Ureter (tissue), 1 donor: Measurements from ENCODE around the gene RYR2. TPM values are rescaled to one million over a fixed set of nuclear protein-coding genes. Genes with fewer than 3 reads are reported as not detected.

Experiments used
- DNase-seq: peaks from one replicate; pipeline ENCODE4 v3.0.0-alpha.2; 2020; ENCODE audit warnings: low spot score
- total RNA-seq: library from RNA; stranded (reverse); gene quantifications from one replicate; pipeline ENCODE4 v1.2.4, GENCODE V29; 2023
- donor health status: DM: yes; HTN: yes; CAD: no.

The RYR2 gene
- total RNA-seq, 1 donor from 2014 or later: 5.5 TPM

DNA sequence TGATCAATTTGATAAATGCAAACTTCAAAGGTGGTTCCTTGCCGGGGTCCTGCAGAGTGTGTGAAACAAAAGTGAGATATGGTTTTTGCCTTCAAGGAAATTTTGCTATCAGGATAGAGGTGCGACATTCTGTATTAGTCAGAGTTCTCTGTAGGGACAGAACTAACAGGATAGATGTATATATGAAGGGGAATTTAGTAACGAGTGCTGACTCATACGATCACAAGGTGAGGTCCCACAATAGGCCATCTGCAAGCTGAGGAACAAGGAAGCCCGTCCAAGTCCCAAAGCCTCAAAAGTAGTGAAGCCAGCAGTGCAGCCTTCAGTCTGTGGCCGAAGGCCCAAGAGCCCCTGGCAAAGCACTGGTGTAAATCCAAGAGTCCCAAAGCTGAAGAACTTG, 157.0 kb downstream of the RYR2 start:
- DNase-seq: no peak

DNA sequence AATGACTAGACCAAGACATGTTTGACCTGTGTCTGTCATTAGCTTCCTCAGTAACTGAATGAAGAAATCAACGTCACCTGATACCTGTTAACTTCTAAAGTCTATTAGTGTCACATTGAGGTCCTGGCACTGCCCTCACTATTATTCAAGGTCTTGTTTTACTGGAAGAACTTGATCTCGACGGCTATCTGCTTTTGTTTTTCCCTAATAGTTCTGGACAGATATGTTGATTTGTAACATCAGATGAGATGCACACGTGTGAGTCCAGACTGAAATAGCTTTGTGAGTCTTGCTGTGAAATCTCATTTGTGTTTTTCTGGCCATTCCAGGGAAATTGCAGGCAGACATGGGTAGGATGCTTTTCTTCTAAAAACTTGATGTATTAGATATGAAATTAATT, 159.2 kb downstream of the RYR2 start:
- no peak for DNase-seq

DNA sequence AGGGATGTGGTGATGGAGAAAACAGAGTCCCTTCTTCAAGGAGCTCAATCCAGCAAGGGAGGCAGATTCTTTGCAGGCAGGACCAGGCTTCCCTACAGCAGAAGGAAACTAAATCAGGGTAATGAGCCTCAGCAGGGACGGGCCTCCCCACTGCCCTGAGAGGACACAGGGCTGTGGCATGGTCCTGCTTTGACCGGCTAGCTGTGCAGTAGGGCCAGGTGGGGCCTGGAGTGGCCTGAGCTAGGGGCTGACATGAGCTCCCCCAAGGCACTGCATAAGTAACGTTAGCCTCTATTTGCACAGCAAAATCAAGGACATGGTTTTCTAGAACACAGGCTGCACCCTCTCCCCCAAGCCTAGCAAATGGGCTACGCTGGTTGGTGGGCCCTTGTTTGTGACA, 162.9 kb downstream of the RYR2 start:
- no peak for DNase-seq

DNA sequence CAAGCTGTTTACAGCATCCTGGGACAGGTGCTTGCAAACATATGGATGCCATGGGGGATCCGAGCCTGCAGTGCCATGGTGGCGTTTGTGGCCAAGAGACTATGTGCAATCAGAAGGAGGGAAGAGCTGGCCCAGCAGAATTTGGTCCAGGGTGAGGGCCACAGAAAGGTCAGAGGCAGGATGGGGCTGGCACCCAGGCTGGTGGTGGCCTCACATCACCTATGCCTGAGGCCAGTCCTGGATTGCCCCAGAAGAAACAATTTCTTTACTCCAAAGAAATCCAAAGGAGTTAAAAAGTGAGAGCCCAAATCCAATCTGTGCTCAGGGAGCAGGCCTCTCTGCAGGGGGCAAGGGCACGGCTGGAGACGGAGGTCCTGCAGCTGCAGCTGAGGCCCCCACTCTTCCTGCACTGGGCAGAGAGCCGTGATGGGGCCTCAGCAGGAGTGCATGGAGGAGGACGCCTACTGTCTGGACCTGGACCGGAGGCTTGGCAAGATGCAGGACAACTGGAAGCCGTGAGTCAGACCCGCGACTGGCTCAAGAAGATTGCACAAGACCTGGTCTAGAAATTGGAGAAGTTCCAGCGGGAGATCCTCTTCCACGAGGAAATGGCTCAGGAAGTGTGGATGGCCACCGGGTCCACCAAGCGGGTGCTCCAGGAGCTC, 163.5 kb downstream of the RYR2 start:
- peak; percentile 56 for DNase-seq

DNA sequence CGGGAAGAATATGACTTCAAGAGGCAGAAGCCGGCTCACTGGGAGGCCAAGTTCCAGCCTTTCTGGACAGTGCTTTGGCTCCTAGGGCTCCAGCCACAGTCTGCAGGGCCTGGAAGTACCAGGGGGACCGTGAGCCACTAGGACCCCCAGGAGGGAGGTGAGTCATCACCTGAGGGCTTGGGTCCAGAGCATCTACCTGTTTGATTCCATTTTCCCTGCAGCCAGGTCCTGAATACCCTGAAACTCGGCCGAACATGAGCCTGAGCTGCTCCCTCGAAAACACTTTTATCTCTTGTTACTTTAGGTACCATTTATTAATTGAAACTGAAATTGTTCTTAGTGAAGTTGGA, 164.1 kb downstream of the RYR2 start:
- no peak for DNase-seq

DNA sequence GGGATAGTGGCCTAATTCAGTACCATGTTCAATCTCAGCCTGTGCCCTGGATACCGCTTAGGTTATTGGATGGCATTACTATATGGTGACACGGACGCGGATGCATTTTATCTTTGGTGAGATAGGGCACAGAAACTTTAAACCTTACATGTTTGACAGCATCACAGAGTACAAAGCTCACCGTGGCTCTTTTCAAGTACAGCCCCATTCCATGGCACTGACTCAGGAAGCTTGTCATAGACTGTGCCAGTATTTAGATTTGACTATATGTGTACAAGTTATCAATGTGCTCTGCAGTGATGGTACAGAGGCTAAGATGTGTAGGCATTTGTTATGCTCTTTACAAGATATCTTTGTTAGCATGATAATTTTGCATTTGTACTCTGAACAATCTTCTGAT, 169.0 kb downstream of the RYR2 start:
- DNase-seq: no peak

DNA sequence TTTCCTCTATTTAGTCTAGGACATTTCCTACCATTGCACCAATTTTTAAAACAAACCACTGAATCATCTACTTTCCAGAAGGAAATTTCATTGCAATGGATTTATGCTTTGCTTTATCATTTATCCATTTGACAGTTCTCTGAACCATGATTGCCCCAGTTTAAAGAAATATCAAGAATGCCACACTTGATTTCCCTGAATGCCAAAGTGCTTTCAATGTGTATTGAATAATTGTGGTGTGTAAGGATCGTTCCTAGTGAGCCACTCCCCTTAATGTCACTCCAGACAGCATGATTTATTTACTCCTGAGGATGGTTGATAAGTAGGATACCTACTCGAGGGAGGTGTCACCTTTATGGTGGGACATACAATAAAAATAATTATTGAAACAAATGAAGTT, 169.6 kb downstream of the RYR2 start:
- DNase-seq: no peak

DNA sequence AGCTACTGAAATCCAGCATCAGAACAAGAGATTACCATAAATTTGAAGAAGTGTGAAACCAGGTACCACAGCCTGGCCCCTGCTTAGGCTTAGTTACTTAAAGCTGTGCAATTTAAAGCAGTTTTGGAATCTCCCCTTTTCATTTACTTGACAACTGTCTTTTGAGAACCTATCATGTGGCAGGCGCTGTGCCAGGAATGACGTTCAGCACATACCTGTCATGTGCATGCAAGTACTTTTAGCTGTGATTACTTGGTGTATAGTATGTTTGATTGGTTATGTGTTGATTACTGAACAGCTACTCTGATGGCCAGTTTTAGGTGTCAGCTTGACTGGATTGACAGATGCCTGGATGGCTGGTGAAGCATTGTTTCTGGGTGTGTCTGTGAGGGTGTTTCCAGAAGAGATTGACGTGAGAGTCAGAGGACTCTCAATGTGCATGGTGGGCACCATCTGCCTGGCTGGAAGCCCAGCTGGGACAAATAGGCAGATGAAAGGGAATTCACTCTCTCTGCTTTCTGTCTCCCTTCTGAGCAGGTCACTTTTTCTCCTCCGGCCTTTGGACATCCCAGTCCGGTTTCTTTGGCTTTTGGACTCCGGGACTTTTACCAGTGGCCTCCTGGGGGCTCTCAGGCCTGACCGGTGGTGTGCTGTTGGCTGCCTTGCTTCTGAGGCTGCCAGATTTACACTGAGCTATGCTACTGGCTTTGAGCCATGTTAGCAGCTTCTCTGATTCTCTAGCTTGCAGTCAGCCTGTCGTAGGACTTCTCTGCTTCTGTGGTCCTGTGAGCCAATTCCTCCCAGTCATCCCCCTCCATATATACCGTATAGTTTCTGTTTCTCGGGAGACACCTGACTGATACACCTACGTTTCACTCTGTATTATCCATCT, 178.0 kb downstream of the RYR2 start:
- no peak for DNase-seq

DNA sequence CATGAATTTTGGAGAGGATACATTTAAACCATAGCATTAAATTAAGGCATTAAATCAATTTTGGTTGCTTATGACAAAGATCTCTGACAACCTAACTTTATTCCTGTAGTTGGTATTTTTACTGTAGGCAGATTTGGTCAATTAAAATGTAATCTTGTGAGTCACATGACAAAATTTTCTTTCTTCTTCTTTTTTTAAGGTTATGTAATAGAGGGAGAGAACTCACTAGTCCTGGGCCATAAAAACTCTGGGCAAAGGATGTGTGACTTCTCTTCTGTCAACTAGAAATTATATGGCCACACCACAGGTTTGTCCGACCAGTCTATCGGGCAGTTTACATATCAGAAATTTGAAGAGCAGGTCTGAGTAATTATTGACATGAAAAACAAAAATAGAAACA, 181.4 kb downstream of the RYR2 start:
- no peak for DNase-seq

DNA sequence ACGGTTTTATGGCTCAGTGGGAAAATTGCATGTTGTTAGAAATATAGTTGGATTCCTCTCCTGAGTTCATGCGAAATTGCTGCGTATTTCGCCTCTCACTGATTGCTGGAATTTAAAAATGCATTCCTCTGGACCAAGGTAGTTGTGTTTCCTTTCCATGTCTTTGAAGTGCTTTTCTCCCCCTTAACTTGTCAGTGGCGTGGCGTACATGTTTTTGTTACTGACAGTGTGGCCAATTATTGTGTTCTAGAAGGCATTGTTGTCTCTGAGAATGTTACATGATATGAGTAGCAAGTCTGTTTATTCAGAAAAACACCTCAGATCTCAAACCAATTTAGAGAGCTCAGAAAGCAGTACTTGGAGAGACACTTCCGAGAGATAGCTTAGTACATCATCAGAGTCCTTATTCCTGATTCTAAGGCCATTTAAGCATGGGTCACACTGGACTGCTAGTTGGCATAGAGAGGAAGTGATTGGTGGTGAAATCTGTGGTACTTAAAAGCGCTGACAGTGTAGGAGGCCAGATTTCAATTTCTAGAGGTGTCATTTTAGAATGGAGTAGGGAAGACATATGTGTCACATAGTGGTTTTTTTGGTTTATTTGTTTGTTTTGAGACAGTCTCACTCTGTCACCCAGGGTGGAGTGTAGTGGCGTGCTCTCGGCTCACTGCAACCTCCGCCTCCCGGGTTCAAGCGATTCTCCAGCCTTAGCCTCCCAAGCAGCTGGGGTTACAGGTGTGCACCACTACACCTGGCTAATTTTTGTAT, 184.4 kb downstream of the RYR2 start:
- DNase-seq: no peak

DNA sequence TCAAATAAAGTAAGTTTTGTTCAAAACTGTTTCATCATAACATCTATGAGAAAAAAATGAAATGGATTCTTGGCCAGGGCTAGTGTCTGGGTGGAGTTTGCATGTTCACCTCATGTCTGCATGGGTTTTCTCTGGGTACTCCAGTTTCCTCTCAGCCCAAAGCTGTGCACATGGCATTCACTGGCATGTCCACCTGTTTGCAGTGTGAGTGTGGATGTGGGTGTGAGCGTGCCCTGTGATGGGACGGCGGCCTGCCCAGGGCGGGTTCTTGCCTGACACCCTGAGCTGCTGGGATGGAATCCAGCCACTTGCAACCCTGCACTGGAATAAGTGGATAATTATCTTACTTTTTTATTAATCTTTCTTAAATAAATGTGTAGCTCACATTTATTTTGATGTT, 185.5 kb downstream of the RYR2 start:
- DNase-seq: no peak

DNA sequence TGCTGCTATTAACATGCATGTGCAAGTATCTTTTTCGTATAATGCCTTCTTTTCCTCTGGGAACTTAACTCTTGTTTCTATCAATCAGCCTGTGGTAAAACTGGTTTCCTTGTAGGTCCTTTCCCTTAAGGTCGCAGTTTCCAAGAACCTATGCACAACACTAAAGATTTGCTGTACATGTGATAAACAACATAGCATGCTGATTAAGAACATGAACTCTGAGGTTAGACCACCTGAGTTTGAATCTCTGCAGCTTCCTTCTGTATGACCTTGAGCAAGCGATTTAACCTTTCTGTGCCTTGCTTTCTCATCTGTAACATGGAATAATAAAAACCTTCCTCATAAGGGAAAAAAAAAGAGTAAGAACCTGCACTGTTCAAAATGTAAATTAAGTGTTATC, 186.4 kb downstream of the RYR2 start:
- DNase-seq: no peak

DNA sequence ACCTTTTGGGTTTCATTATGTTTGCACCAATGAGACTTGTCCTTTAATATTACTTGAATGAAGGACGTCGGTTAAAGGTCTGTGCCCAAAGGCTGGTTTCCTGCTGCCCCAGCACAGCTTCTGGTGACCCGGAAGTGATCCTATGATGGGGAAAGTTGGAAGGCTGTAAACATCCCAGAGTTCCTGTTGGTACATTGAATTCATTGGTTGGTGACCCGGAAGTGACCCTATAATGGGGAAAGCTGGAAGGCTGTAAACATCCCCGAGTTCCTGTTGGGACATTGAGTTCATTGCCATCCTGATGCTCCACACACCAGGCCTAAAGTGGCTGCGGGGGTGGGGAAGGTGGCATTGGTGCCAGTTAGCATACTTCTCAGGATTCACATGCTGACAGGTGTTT, 187.3 kb downstream of the RYR2 start:
- no peak for DNase-seq

DNA sequence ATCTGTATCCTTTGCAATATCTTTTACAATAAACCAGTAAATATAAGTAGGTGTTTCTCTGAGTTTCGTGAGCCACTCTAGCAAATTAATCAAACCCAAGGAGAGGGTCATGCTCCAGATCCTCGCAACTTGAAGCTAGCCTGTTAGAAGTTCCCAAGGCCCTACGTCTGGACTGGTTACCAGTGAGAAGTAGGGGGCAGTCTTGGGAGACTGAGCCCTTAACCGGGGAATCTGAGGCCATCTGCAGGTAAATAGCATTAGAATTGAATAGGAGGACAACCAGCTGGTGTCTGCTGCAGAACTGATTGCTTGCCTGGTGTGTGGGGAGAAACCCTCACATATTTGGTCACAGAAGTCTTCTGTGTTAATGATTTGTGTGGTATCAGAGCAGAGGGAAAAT, 190.5 kb downstream of the RYR2 start:
- DNase-seq: no peak

DNA sequence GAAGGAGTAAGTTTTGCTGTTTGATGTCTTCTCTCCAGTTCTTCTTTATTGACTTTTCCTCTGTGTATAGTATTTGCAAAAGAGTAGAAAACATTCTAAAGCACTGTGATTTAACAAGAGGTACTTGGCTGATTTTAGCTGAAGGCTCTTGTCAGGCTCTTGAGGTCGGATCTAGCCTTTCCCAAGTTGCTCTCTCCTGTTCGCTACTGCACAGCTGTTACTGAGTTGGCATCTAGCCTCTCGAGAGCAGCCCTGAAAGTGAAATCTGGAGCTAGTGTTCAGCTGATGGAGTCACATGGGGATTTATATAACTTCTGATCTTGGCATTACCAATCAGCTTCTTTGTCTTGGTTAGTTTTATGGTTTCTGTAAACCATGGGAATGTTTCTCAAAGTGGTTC, 193.1 kb downstream of the RYR2 start:
- no peak for DNase-seq

DNA sequence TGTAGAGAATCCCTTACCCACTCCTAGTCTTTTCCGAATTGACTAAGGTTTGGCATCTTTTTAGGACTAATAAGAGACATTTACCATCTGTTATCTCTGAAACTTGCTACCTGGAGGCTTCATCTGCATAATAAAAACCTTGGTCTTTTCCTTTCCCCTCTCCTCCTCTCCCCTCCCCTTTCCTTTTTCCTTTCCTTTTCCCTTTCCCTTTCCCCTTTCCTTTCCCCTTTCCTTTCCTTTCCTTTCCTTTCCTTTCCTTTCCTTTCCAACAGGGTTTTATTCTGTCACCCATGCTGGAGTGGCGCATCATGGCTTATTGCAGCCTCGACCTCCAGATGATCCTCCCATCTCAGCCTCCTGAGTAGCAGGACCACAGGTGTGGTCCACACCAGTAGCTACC, 195.7 kb downstream of the RYR2 start:
- no peak for DNase-seq

DNA sequence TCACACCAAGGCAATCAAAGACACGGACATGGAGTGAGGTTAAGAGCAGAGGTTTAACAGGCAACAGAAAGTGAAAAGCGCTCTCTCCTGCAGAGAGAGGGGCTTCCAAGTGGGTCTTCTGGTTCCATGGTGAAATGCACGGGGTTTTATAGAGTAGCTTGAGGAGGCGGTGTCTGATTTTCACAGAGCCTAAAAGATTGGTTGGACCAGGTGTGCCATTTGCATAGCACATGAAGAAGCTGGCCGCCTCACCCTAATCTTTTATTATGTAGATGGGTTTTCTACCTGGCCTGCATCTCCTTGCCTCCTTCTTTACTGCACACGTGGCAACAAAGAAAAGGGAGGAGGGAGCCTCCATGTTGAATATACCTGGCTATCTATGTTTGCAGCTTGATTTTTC, 197.3 kb downstream of the RYR2 start:
- DNase-seq: no peak

DNA sequence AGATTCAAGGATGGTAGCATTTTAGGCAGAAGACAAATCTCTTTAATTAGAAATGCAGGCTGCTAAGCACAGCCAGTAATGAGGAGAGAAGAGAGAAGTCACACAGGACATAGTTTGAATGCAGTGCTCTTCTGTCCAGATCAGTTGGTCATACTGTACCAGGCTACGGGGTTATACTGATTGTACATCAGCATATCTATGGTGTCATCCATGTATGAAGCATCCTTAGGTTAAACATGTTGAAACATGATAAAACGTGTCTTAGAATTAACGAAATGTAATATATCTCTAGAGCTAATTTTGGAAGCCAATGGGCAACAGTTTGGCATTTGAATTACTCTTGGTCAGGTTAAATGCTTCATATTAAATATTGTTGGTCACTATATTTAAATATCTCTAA, 199.1 kb downstream of the RYR2 start:
- no peak for DNase-seq

DNA sequence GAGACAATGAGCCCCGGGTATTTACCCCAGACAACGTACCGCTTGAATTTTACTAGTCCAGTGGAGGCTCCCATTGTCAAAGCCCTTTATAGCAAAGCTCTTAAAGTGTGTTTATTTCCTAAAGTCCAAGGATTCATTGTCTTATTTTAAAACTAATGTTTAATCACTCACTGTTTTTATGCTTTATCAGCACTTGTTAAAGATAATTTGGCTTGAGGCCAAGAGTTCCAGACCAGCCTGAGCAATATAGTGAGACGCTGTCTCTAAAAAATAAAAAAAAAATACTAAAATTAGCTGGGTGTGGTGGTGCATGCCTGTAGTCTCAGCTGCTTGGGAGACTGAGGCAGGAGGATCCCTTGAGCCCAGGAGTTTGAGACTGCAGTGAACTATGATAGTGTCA, 202.8 kb downstream of the RYR2 start:
- no peak for DNase-seq

DNA sequence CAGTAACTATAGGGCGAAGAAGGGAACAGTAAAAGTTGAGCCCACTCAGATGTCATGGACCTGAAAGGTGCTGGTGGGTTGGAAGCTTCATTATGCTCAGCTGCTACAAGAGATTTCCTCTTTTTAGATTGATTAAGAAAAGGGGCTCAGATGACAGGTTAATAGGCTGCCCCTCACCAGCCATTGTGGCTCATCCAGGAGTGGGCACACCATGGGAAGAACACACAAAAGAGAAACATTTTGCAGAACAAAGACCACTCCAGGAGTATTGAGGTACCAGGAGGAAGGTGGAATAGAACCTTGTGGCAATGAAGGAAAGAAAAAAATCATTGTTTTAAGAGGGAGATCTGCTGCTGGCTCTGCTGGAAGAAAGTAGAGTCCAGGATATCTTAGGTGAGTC, 205.5 kb downstream of the RYR2 start:
- DNase-seq: no peak

DNA sequence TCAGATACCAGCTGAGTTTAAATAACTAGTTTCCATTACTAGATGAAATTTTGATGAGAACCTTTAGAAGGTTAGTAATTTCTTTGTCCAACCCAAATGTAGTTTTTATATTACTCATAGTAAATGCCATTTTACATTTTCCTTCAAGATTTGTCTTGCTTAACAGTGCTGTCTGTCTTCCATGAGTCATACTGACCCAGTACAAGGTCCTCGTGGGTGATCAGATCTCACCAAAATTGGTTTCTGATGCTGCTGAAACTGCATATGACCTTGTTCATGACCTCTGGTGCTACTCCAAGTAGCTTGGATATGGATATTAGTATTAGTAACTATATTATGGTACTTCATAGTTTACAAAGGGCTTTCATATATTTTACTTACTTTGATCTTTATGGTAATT, 207.1 kb downstream of the RYR2 start:
- DNase-seq: no peak

DNA sequence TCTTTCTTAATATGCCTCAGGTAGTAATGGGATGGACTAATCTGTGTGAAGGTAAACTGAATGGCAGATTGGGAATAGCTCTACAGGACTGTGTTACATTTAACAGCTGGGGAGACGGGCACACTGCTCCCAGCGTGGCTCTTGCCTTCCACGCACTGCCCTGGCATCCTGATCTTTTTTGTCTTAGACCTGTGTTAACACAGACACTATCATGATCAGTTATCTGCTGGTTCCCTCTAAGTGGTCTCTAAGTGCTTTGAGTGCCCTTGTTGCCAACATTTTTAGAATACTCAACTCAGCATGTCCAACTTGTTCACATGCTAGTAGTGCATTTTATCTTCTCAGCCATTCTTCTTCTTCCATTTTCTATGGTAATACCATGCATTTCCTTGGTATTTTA, 208.1 kb downstream of the RYR2 start:
- DNase-seq: no peak

DNA sequence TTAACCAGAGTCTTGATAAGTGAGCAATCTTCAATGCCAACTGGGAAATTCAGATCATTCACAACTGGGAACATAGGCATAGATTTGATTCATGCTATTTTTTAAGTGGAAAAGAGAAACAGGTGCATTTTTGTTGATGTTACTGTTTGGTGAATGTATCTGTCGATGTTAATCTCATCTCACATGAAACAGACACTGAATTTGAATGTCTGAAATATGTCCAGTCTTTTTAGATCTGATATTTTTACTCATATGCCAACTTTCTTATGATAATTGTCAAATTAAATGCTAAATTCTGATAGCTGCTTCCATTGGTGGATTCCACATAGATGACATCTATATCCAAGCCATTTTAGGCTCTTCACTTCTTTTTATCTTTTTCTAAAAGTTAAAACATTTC, 213.1 kb downstream of the RYR2 start:
- no peak for DNase-seq
